SK-N-DZ (cell line): ENCODE data around the gene DNAH7. TPM values are rescaled to one million over a fixed set of nuclear protein-coding genes. Genes with fewer than 3 reads are reported as not detected.
A peak's percentile ranks its signal among the peaks of the same experiment; 100 is the strongest.
"Not testable (repeated sequence)": the region's sequence is repeated elsewhere in the genome, so short reads cannot be mapped to it uniquely, and the experiment has no call there.

ENCODE experiments used
- DNase-seq: peaks from one replicate; pipeline ENCODE4 v3.0.0-alpha.2; 2015; ENCODE audit warnings: low spot score
- polyA plus RNA-seq, 2 experiments: library from polyadenylated mRNA; depleted of rRNA; stranded (reverse); fragments of >200 nt; gene quantifications; 2 replicates each; pipeline ENCODE4 v1.2.3, GENCODE V29; 2014

Gene DNAH7
- polyA plus RNA-seq (2014; cell fraction: cytosol; rRNA removed), result 0.02 and 0.03 TPM in 2 replicates
- not detected in 2 replicates for polyA plus RNA-seq (2014; cell fraction: nucleus; rRNA removed)

- DNase-seq, result peak; percentile 75
These were observed at the start of gene DNAH7 for GRCh38 chr2:196068271-196069209. DNAH7 (minus strand) TSS chr2:196068837; CDS start chr2:196068711, 126 bp downstream.

- DNase-seq, result no peak
These were observed 48.6 kb upstream of the DNAH7 start for GRCh38 chr2:196117214-196117705.

- no peak for DNase-seq
These were observed 44.7 kb upstream of the DNAH7 start for GRCh38 chr2:196113061-196113974.

GRCh38 chr2:196112418-196113034, 43.9 kb upstream of the DNAH7 start:
- no peak for DNase-seq

DNA sequence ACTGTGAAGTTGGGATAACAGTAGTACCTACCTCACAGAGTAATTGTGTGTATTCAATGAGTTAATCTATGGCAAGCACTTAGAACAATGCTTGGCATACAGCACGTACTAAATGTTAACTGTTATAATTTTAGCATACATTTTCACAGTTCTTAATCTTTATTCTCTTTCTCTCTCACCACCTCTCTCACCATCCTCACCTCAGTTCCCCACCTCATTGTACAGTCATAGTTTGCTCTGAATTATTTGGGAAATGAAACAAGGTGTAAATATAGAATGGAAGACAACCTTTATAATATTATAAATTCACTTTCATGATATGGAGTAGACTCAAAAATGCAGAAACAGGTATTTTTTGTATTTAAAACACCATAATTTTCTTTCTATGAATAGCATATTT, 40.0 kb upstream of the DNAH7 start:
- no peak for DNase-seq

GRCh38 chr2:196105951-196106350, 37.3 kb upstream of the DNAH7 start:
- no peak for DNase-seq

DNA sequence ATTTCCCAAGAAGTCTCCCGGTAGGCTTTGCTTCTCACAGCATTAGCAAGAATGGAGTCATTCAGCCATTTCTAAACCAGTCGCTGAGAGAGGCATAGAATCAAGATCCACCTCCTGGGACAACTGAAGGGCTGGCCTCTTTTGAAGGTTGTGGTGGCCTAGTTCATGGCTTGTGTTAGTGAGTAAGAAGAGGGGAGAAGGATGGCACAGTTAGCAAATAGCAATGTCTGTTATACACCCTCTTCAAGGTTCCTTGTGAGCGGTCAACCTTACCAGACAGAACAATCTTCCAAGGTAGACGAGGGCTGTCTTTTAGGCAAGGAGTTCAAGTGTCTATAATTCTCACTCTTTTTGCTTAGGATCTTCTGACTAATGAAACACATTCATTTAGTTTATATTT, 35.4 kb upstream of the DNAH7 start:
- no peak for DNase-seq

DNA sequence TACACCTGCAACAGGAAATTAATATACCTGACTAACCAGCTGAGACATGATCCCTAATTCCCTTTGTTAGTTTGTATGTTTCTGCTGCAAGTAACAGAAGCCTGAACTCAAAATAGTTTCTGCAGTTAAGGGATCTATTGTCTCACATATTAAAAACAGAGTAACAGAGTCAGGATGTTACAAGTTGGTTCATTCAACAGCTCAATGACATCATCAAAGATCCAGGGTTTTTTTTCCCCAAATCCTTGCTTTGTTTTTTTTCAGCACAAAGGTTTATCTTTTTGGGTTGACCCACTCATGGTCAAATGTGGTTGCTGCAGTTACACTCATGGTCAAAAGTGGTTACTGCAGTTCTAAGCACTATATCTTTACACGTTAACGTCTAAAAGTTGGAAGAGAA, 35.0 kb upstream of the DNAH7 start:
- DNase-seq, result no peak

DNA sequence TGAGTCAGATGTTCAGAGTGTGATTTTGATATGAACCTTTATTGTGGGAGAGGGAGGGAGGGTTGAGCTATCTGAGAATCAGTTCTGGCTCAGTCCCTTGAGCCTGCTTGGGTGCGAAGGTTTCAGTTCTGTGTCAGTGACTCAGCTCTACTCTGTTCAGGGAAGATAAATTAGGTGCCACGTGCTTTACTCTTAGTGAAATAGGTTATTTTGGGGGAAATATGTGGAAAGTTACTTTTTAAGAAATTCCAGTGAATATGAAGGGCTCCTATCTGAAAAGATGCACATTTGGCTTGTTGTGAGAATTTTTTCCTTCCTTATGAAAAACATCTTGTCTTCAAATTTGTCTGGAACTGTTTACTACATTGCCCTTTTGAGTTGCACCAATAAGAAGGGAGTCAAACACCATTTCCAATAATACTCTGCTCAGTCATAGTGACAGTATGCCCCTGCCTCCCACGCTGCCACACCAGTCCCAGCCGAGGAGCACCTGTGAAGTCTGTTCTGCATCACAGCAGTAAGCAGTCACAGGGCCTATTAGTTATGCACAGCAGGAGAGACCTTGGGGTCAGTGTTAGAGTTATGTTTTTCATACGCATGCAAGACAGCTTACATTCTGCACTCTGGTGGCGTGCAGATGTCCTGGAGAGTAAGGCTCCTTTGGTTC, 32.8 kb upstream of the DNAH7 start:
- peak; percentile 29 for DNase-seq

- DNase-seq, result no peak
These were observed 31.3 kb upstream of the DNAH7 start for GRCh38 chr2:196099916-196100315.

GRCh38 chr2:196097864-196098660, 29.4 kb upstream of the DNAH7 start:
- DNase-seq, result no peak

DNA sequence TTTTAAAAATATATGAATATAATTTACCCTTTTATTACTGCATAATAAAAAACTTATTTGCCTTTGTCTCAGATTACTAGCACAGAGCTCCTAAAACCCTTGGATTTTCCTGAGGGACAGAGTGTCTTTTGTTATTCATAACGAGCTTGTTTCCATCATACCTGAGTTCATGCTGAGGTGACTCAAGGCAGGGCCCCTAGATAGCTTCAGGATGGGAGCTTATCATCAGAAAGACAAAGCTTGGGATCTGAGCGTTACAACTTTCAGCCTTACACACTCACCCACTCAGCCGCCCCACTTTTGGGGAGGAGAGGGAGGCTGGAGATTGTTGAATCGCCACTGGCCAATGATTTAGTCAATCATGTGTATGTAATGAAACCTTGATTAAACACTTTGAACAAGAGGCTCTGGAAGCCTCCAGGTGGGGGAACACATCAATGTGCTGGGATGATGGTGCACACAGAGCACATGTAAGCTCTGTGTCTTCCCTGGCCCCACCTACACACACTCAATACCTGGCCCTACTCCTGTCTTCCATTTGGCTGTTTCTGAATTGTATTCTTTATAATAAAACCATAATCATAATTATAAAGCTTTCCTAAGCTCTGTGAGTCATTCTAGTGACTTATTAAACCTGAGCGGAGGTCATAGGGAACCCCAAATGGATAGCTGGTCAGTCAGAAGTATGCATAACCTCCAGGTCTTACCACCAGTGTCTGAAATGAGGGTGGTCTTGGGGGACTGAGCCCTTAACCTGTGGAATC, 28.5 kb upstream of the DNAH7 start:
- no peak for DNase-seq

- DNase-seq, result no peak
These were observed 27.6 kb upstream of the DNAH7 start for GRCh38 chr2:196096264-196096663.

DNA sequence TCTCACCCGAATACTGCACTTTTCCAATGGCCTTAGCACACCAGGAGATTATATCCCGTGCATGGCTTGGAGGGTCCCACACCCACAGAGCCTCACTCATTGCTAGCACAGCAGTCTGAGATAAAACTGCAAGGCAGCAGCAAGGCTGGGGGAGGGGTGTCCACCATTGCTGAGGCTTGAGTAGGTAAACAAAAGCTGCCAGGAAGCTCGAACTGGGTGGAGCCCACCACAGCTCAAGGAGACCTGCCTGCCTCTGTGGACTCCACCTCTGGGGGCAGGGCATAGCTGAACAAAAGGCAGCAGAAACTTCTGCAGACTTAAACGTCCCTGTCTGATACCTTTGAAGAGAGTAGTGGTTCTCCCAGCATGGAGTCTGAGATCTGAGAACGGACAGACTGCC, 20.8 kb upstream of the DNAH7 start:
- not testable (repeated sequence) for DNase-seq

- DNase-seq, result no peak
These were observed 19.6 kb upstream of the DNAH7 start for GRCh38 chr2:196088203-196088602.

DNA sequence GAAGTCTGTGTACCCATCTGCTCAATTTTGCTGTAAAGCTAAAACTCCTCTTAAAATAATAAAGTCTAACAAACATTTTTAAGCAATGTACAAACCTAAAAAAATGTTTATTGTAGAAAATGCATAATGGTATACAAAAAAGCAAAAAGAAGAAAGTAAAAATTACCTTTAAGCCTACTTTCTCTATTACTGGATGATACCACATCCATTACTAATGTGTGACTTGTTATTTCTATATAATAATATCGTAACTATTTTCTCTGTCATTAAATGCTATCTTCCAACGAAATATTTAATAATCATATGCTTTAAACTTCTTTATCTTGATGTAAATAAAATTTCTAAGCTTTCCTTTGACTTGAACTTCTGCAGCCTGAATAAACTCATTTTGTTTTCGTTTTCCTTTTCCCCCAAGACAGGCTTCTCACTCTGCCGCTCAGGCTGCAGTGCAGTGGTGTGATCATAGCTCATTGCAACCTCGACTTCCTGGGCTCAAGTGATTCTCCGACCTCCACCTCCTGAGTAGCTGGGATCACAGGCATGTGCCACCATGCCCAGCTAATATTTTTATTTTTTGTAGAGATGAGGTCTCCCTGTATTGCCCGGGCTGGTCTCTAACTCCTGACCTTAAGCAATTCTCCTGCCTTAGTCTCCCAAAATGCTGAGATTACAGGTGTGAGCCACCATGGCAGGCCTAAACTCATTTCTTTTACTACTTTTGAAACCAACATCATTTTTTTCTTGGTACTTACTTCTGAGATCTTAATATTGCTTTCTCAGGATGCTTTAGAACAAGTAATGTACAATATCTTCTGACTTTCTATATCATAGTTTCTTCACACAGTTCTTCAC, 18.1 kb upstream of the DNAH7 start:
- no peak for DNase-seq

DNA sequence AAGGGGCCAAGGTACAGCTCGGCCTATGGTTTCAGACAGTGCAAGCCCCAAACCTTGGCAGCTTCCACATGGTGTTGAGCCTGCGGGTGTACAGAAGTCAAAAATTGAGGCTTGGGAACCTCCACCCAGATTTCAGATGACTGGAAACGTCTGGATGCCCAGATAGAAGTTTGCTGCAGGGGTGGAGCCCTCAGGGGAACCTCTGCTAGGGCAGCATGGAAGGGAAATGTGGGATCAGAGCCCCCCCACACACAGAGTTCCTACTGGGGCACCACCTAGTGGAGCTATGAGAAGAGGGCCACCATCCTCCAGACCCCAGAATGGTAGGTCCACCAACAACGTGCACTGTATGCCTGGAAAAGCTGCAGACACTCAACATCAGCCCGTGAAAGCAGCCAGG, 15.0 kb upstream of the DNAH7 start:
- DNase-seq, result no peak

GRCh38 chr2:196080526-196080925, 11.9 kb upstream of the DNAH7 start:
- DNase-seq, result no peak
